ENCODE data around the gene MRNIP.

Gene MRNIP

GRCh38 chr5:179858586-179859427, at the start of gene MRNIP:
MRNIP (minus strand) TSS chr5:179858817; CDS start chr5:179858796, 21 bp downstream.
- no peak for TF ChIP-seq CTCF (IDR thresholded peaks at IDR 0.05)

- TF ChIP-seq CTCF (IDR thresholded peaks at IDR 0.05), result peak; percentile 82
Observed at GRCh38 chr5:179907556-179908324, 49.1 kb upstream of the MRNIP start, which contains the start of gene TBC1D9B. TBC1D9B (minus strand) TSS chr5:179907897; CDS start chr5:179907821, 76 bp downstream.

GRCh38 chr5:179906795-179907555, 48.4 kb upstream of the MRNIP start:
- TF ChIP-seq CTCF (IDR thresholded peaks at IDR 0.05), result no peak

GRCh38 chr5:179906294-179906794, 47.7 kb upstream of the MRNIP start:
- no peak for TF ChIP-seq CTCF (IDR thresholded peaks at IDR 0.05)

GRCh38 chr5:179905161-179905560, 46.5 kb upstream of the MRNIP start:
- TF ChIP-seq CTCF (IDR thresholded peaks at IDR 0.05), result no peak

- no peak for TF ChIP-seq CTCF (IDR thresholded peaks at IDR 0.05)
Observed at GRCh38 chr5:179904463-179905160, 46.0 kb upstream of the MRNIP start.
